ENCODE data around the gene DSG3.

The DSG3 gene

GRCh38 chr18:31447530-31448191 is at the start of gene DSG3:
TSS of gene DSG3 (plus strand) at chr18:31447741. CDS start at chr18:31447878, 137 bp downstream.
- DNase-seq (ENCODE audit: low read depth in 4 of 4, low spot score in 1 of 4): no peak

- no peak for DNase-seq (ENCODE audit: low read depth in 4 of 4, low spot score in 1 of 4)
These were observed 49.4 kb upstream of the DSG3 start for GRCh38 chr18:31398191-31398590.

- no peak for DNase-seq (ENCODE audit: low read depth in 4 of 4, low spot score in 1 of 4)
These were observed 48.1 kb upstream of the DSG3 start for GRCh38 chr18:31399306-31400032.

GRCh38 chr18:31401156-31402025 is 46.1 kb upstream of the DSG3 start:
- DNase-seq (ENCODE audit: low read depth in 4 of 4, low spot score in 1 of 4): no peak

GRCh38 chr18:31402026-31402373 is 45.5 kb upstream of the DSG3 start:
- no peak for DNase-seq (ENCODE audit: low read depth in 4 of 4, low spot score in 1 of 4)

GRCh38 chr18:31403409-31403808 is 44.1 kb upstream of the DSG3 start:
- DNase-seq (ENCODE audit: low read depth in 4 of 4, low spot score in 1 of 4): no peak

GRCh38 chr18:31407649-31408048 is 39.9 kb upstream of the DSG3 start:
- DNase-seq (ENCODE audit: low read depth in 4 of 4, low spot score in 1 of 4): no peak

- no peak for DNase-seq (ENCODE audit: low read depth in 4 of 4, low spot score in 1 of 4)
These were observed 38.3 kb upstream of the DSG3 start for GRCh38 chr18:31409276-31409675.

- no peak for DNase-seq (ENCODE audit: low read depth in 4 of 4, low spot score in 1 of 4)
These were observed 36.6 kb upstream of the DSG3 start for GRCh38 chr18:31410716-31411483.

GRCh38 chr18:31413137-31413536 is 34.4 kb upstream of the DSG3 start:
- no peak for DNase-seq (ENCODE audit: low read depth in 4 of 4, low spot score in 1 of 4)

- DNase-seq (ENCODE audit: low read depth in 4 of 4, low spot score in 1 of 4): no peak
These were observed 29.7 kb upstream of the DSG3 start for GRCh38 chr18:31417850-31418249.

GRCh38 chr18:31419457-31419932 is 28.0 kb upstream of the DSG3 start:
- no peak for DNase-seq (ENCODE audit: low read depth in 4 of 4, low spot score in 1 of 4)

GRCh38 chr18:31420032-31420431 is 27.5 kb upstream of the DSG3 start:
- no peak for DNase-seq (ENCODE audit: low read depth in 4 of 4, low spot score in 1 of 4)

GRCh38 chr18:31420524-31420923 is 27.0 kb upstream of the DSG3 start:
- no peak for DNase-seq (ENCODE audit: low read depth in 4 of 4, low spot score in 1 of 4)

- DNase-seq (ENCODE audit: low read depth in 4 of 4, low spot score in 1 of 4): no peak
These were observed 23.1 kb upstream of the DSG3 start for GRCh38 chr18:31424383-31424988.

- DNase-seq (ENCODE audit: low read depth in 4 of 4, low spot score in 1 of 4): no peak
These were observed 21.5 kb upstream of the DSG3 start for GRCh38 chr18:31426021-31426420.

- DNase-seq (ENCODE audit: low read depth in 4 of 4, low spot score in 1 of 4): no peak
These were observed 20.6 kb upstream of the DSG3 start for GRCh38 chr18:31426871-31427406.

- DNase-seq (ENCODE audit: low read depth in 4 of 4, low spot score in 1 of 4): no peak
These were observed 19.3 kb upstream of the DSG3 start for GRCh38 chr18:31428211-31428610.

- no peak for DNase-seq (ENCODE audit: low read depth in 4 of 4, low spot score in 1 of 4)
These were observed 17.9 kb upstream of the DSG3 start for GRCh38 chr18:31429623-31430022.

- no peak for DNase-seq (ENCODE audit: low read depth in 4 of 4, low spot score in 1 of 4)
These were observed 17.5 kb upstream of the DSG3 start for GRCh38 chr18:31430072-31430471.
